ENCODE data around the gene GORAB.

Gene GORAB

GRCh38 chr1:170568197-170568596 lies 36.2 kb downstream of the GORAB start:
- Histone ChIP-seq H3K4me3 (ENCODE audit: low read length) (no peak overlapping the region), H3K4me1 (ENCODE audit: control insufficient read depth, insufficient read depth, low read length) (peaks cover 24% of the 10 kb centered on the region), H3K9ac (ENCODE audit: low read depth, low read length) (no peak overlapping the region), H3K27me3 (ENCODE audit: control insufficient read depth, insufficient read depth, low read length) (no peaks in the 10 kb centered on the region), H3K9me3 (replicated peaks; ENCODE audit: low read length) (no peaks in the 10 kb centered on the region), H3K4me2 (ENCODE audit: low read length) (no peak overlapping the region), H3K36me3 (ENCODE audit: insufficient read depth, low read length) (no peaks in the 10 kb centered on the region)

GRCh38 chr1:170576980-170577379 lies 45.0 kb downstream of the GORAB start:
- no peak overlapping the region for H3K9ac ChIP-seq (ENCODE audit: low read depth, low read length)
- H3K9me3 ChIP-seq (replicated peaks; ENCODE audit: low read length): no peaks in the 10 kb centered on the region
- no peak overlapping the region for H3K4me3 ChIP-seq (ENCODE audit: low read length)
- H3K4me2 ChIP-seq (ENCODE audit: low read length): no peak overlapping the region
- no peaks in the 10 kb centered on the region for H3K27me3 ChIP-seq (ENCODE audit: control insufficient read depth, insufficient read depth, low read length)
- no peaks in the 10 kb centered on the region for H3K4me1 ChIP-seq (ENCODE audit: control insufficient read depth, insufficient read depth, low read length)
- no peaks in the 10 kb centered on the region for H3K36me3 ChIP-seq (ENCODE audit: insufficient read depth, low read length)

- Histone ChIP-seq H3K9ac (ENCODE audit: low read depth, low read length) (no peak overlapping the region), H3K4me2 (ENCODE audit: low read length) (no peak overlapping the region), H3K27me3 (ENCODE audit: control insufficient read depth, insufficient read depth, low read length) (no peaks in the 10 kb centered on the region), H3K9me3 (replicated peaks; ENCODE audit: low read length) (no peaks in the 10 kb centered on the region), H3K36me3 (ENCODE audit: insufficient read depth, low read length) (no peaks in the 10 kb centered on the region), H3K4me3 (ENCODE audit: low read length) (no peak overlapping the region), H3K4me1 (ENCODE audit: control insufficient read depth, insufficient read depth, low read length) (no peaks in the 10 kb centered on the region)
Observed at GRCh38 chr1:170578359-170578758, 46.4 kb downstream of the GORAB start.

- H3K27me3 ChIP-seq (ENCODE audit: control insufficient read depth, insufficient read depth, low read length): no peaks in the 10 kb centered on the region
- no peak overlapping the region for H3K4me3 ChIP-seq (ENCODE audit: low read length)
- H3K4me2 ChIP-seq (ENCODE audit: low read length): no peak overlapping the region
- no peaks in the 10 kb centered on the region for H3K36me3 ChIP-seq (ENCODE audit: insufficient read depth, low read length)
- no peaks in the 10 kb centered on the region for H3K9me3 ChIP-seq (replicated peaks; ENCODE audit: low read length)
- H3K4me1 ChIP-seq (ENCODE audit: control insufficient read depth, insufficient read depth, low read length): no peaks in the 10 kb centered on the region
- no peak overlapping the region for H3K9ac ChIP-seq (ENCODE audit: low read depth, low read length)
Observed at GRCh38 chr1:170580636-170581440, 48.9 kb downstream of the GORAB start.

- Histone ChIP-seq H3K4me1 (ENCODE audit: control insufficient read depth, insufficient read depth, low read length) (peaks cover 7% of the 10 kb centered on the region), H3K36me3 (ENCODE audit: insufficient read depth, low read length) (no peaks in the 10 kb centered on the region), H3K4me3 (ENCODE audit: low read length) (no peak overlapping the region), H3K4me2 (ENCODE audit: low read length) (no peak overlapping the region), H3K9me3 (replicated peaks; ENCODE audit: low read length) (no peaks in the 10 kb centered on the region), H3K9ac (ENCODE audit: low read depth, low read length) (no peak overlapping the region), H3K27me3 (ENCODE audit: control insufficient read depth, insufficient read depth, low read length) (no peaks in the 10 kb centered on the region)
Observed at GRCh38 chr1:170583186-170583585, 51.2 kb downstream of the GORAB start.

- H3K4me2 ChIP-seq (ENCODE audit: low read length): peak overlapping the region; percentile 60
- H3K9ac ChIP-seq (ENCODE audit: low read depth, low read length): no peak overlapping the region
- no peak overlapping the region for H3K4me3 ChIP-seq (ENCODE audit: low read length)
Observed at GRCh38 chr1:170586321-170587252, 54.6 kb downstream of the GORAB start.

GRCh38 chr1:170587253-170587593 lies 55.3 kb downstream of the GORAB start:
- Histone ChIP-seq H3K9ac (ENCODE audit: low read depth, low read length) (no peak overlapping the region), H3K36me3 (ENCODE audit: insufficient read depth, low read length) (no peaks in the 10 kb centered on the region), H3K27me3 (ENCODE audit: control insufficient read depth, insufficient read depth, low read length) (no peaks in the 10 kb centered on the region), H3K9me3 (replicated peaks; ENCODE audit: low read length) (no peaks in the 10 kb centered on the region), H3K4me3 (ENCODE audit: low read length) (no peak overlapping the region), H3K4me2 (ENCODE audit: low read length) (peak overlapping the region; percentile 60), H3K4me1 (ENCODE audit: control insufficient read depth, insufficient read depth, low read length) (peaks cover 7% of the 10 kb centered on the region)

More at GRCh38 chr1:170586321-170587252, 54.6 kb downstream of the GORAB start:
- Histone ChIP-seq H3K4me1 (ENCODE audit: control insufficient read depth, insufficient read depth, low read length) (peaks cover 7% of the 10 kb centered on the region), H3K27me3 (ENCODE audit: control insufficient read depth, insufficient read depth, low read length) (no peaks in the 10 kb centered on the region), H3K36me3 (ENCODE audit: insufficient read depth, low read length) (no peaks in the 10 kb centered on the region), H3K9me3 (replicated peaks; ENCODE audit: low read length) (no peaks in the 10 kb centered on the region)

GRCh38 chr1:170590921-170591705 lies 59.1 kb downstream of the GORAB start:
- Histone ChIP-seq H3K4me2 (ENCODE audit: low read length) (no peak overlapping the region), H3K36me3 (ENCODE audit: insufficient read depth, low read length) (no peaks in the 10 kb centered on the region), H3K4me1 (ENCODE audit: control insufficient read depth, insufficient read depth, low read length) (peaks cover 21% of the 10 kb centered on the region), H3K9me3 (replicated peaks; ENCODE audit: low read length) (no peaks in the 10 kb centered on the region), H3K27me3 (ENCODE audit: control insufficient read depth, insufficient read depth, low read length) (no peaks in the 10 kb centered on the region), H3K4me3 (ENCODE audit: low read length) (no peak overlapping the region), H3K9ac (ENCODE audit: low read depth, low read length) (no peak overlapping the region)

- peak overlapping the region; percentile 65 for H3K4me2 ChIP-seq (ENCODE audit: low read length)
- H3K9ac ChIP-seq (ENCODE audit: low read depth, low read length): no peak overlapping the region
- H3K4me1 ChIP-seq (ENCODE audit: control insufficient read depth, insufficient read depth, low read length): peaks cover 14% of the 10 kb centered on the region
- no peak overlapping the region for H3K4me3 ChIP-seq (ENCODE audit: low read length)
- no peaks in the 10 kb centered on the region for H3K9me3 ChIP-seq (replicated peaks; ENCODE audit: low read length)
- H3K27me3 ChIP-seq (ENCODE audit: control insufficient read depth, insufficient read depth, low read length): no peaks in the 10 kb centered on the region
- no peaks in the 10 kb centered on the region for H3K36me3 ChIP-seq (ENCODE audit: insufficient read depth, low read length)
Observed at GRCh38 chr1:170592591-170593111, 60.7 kb downstream of the GORAB start.

GRCh38 chr1:170593173-170594011 lies 61.4 kb downstream of the GORAB start:
- peak overlapping the region; percentile 24 for H3K9ac ChIP-seq (ENCODE audit: low read depth, low read length)
- H3K4me3 ChIP-seq (ENCODE audit: low read length): peak overlapping the region; percentile 38
- peaks cover 14% of the 10 kb centered on the region for H3K4me1 ChIP-seq (ENCODE audit: control insufficient read depth, insufficient read depth, low read length)
- no peaks in the 10 kb centered on the region for H3K27me3 ChIP-seq (ENCODE audit: control insufficient read depth, insufficient read depth, low read length)
- H3K9me3 ChIP-seq (replicated peaks; ENCODE audit: low read length): no peaks in the 10 kb centered on the region
- no peaks in the 10 kb centered on the region for H3K36me3 ChIP-seq (ENCODE audit: insufficient read depth, low read length)
- H3K4me2 ChIP-seq (ENCODE audit: low read length): peak overlapping the region; percentile 65
